ENCODE results near the gene ANKRD65.

DNA sequence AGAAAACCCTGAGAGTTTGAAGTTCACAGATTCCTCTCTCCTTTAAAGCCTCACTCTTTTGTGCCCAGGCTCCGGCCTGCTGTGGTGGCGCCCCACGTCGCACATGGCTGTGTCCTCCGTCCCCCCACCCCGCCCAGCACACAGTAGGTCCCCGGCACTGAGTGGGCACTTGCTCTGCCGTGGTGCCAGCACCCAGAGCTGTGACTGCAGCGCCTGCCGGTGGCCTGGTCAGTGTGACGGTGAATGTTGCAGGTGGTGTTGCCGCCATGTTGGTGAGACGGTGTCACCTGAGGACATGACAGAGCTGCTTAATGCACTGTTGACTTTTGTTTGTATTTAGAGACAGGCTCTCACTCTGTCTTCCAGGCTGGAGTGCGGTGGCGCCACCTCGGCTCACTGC, 31.8 kb upstream of the ANKRD65 start:
- TF ChIP-seq, protein P1, sequence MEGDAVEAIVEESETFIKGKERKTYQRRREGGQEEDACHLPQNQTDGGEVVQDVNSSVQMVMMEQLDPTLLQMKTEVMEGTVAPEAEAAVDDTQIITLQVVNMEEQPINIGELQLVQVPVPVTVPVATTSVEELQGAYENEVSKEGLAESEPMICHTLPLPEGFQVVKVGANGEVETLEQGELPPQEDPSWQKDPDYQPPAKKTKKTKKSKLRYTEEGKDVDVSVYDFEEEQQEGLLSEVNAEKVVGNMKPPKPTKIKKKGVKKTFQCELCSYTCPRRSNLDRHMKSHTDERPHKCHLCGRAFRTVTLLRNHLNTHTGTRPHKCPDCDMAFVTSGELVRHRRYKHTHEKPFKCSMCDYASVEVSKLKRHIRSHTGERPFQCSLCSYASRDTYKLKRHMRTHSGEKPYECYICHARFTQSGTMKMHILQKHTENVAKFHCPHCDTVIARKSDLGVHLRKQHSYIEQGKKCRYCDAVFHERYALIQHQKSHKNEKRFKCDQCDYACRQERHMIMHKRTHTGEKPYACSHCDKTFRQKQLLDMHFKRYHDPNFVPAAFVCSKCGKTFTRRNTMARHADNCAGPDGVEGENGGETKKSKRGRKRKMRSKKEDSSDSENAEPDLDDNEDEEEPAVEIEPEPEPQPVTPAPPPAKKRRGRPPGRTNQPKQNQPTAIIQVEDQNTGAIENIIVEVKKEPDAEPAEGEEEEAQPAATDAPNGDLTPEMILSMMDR (IDR thresholded peaks at IDR 0.05), result no peak
- TF ChIP-seq EZH2 (IDR thresholded peaks at IDR 0.05), result no peak

Measured in neural progenitor cell (in vitro differentiated cells).